Ectodermal cell (in vitro differentiated cells): ENCODE measurements around the gene SEMA3C.

ENCODE experiments used
- H3K27ac ChIP-seq: 2 replicates; pipeline ENCODE4 v1.7.0; 2013; ENCODE audit warnings: mild to moderate bottlenecking, low read depth, low read length; ENCODE audit not compliant: insufficient read depth, poor library complexity, severe bottlenecking
- H3K27me3 ChIP-seq: 2 replicates; pipeline ENCODE4 v1.7.0; 2013; ENCODE audit warnings: mild to moderate bottlenecking, low read length; ENCODE audit not compliant: insufficient read depth, control insufficient read depth, poor library complexity, severe bottlenecking
- H3K36me3 ChIP-seq: one replicate; pipeline ENCODE4 v1.7.0; 2013; ENCODE audit warnings: low read length; ENCODE audit not compliant: control insufficient read depth, insufficient read depth
- H3K4me1 ChIP-seq: one replicate; pipeline ENCODE4 v1.7.0; 2013; ENCODE audit warnings: low read length; ENCODE audit not compliant: control insufficient read depth, insufficient read depth
- H3K4me3 ChIP-seq: 2 replicates; pipeline ENCODE4 v1.7.0; 2013; ENCODE audit warnings: low read depth, low read length, control low read depth; ENCODE audit not compliant: insufficient read depth
- H3K9me3 ChIP-seq: 2 replicates; pipeline ENCODE4 v1.7.0; 2013; ENCODE audit warnings: mild to moderate bottlenecking, low read length, moderate library complexity; ENCODE audit not compliant: control insufficient read depth
- WGBS, 2 experiments: methylation state at CpG; one replicate each; pipeline ENCODE4 v1.1.7; 2013; ENCODE audit warnings: missing lambda C conversion rate in 2 of 2; 5-methylcytosine and 5-hydroxymethylcytosine counted together

SEMA3C gene

DNA sequence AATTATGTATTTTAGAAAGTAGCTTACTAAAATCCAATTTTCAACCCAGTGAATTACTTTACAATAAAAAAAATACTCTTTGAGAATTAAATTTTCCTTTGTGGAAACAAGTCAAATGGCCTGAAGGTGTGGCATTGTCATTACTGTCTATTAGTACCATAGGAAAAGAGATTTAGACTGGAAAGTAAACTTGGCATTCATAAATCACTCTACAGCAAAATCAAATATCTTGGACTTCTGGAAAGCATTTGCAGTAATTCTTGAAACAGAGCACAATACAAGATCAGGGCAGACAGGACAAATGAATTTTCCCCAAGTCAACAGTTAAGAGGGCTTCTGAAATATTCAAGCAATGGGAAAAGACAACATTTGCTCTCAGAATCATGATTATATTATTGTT lies 28.0 kb upstream of the SEMA3C start:
- H3K27ac ChIP-seq = no peak overlapping the region
- no peaks in the 10 kb centered on the region for H3K9me3 ChIP-seq
- H3K36me3 ChIP-seq = no peaks in the 10 kb centered on the region
- H3K27me3 ChIP-seq = no peaks in the 10 kb centered on the region
- no peaks in the 10 kb centered on the region for H3K4me1 ChIP-seq
- H3K4me3 ChIP-seq = no peak overlapping the region

DNA sequence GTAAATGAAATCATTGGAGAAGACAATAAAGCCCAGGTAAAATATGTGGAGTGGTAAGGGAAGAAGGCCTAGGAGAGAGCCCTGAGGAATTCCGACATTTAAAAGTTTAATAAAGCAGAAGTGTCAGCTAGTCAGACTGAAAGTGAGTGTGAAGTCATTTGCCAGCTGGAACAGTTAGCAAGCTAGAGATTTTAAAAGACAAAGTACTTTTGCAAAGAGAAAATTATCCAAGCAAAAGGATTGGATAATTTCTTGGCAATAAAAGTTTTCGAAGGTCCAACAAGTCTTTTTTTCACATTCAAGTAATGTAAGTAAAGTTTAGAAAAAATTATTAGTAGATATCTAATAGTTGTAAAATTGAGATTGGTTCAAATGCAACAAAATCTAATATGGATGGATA lies 27.1 kb upstream of the SEMA3C start:
- H3K27ac ChIP-seq = no peak overlapping the region
- H3K9me3 ChIP-seq = no peaks in the 10 kb centered on the region
- no peaks in the 10 kb centered on the region for H3K36me3 ChIP-seq
- no peaks in the 10 kb centered on the region for H3K27me3 ChIP-seq
- WGBS, 2 experiments = 86 to 97% methylated on average over 2 of the region's 2 CpGs
- no peaks in the 10 kb centered on the region for H3K4me1 ChIP-seq
- no peak overlapping the region for H3K4me3 ChIP-seq

- H3K27ac ChIP-seq = no peak overlapping the region
Measured at GRCh38 chr7:80943342-80943741, 24.5 kb upstream of the SEMA3C start.

GRCh38 chr7:80942261-80943041 lies 23.6 kb upstream of the SEMA3C start:
- Histone ChIP-seq H3K27me3 (no peaks in the 10 kb centered on the region), H3K4me3 (no peak overlapping the region), H3K4me1 (no peaks in the 10 kb centered on the region), H3K36me3 (no peaks in the 10 kb centered on the region), H3K27ac (no peak overlapping the region), H3K9me3 (no peaks in the 10 kb centered on the region)
- 64 to 72% methylated on average over 2 of the region's 2 CpGs for WGBS, 2 experiments

More at GRCh38 chr7:80943342-80943741, 24.5 kb upstream of the SEMA3C start:
- no peaks in the 10 kb centered on the region for H3K4me1 ChIP-seq
- H3K27me3 ChIP-seq = no peaks in the 10 kb centered on the region
- no peaks in the 10 kb centered on the region for H3K36me3 ChIP-seq
- no peak overlapping the region for H3K4me3 ChIP-seq
- WGBS, 2 experiments = 100% methylated on average over 1 of the region's 1 CpG
- H3K9me3 ChIP-seq = no peaks in the 10 kb centered on the region

GRCh38 chr7:80941208-80941758 lies 22.4 kb upstream of the SEMA3C start:
- Histone ChIP-seq H3K27ac (no peak overlapping the region), H3K36me3 (no peaks in the 10 kb centered on the region), H3K4me1 (no peaks in the 10 kb centered on the region), H3K9me3 (no peaks in the 10 kb centered on the region), H3K27me3 (no peaks in the 10 kb centered on the region), H3K4me3 (no peak overlapping the region)
- WGBS, 2 experiments = 91 to 92% methylated on average over 4 of the region's 4 CpGs

- Histone ChIP-seq H3K36me3 (no peaks in the 10 kb centered on the region), H3K4me3 (no peak overlapping the region), H3K4me1 (no peaks in the 10 kb centered on the region), H3K27ac (no peak overlapping the region), H3K9me3 (no peaks in the 10 kb centered on the region), H3K27me3 (no peaks in the 10 kb centered on the region)
- WGBS, 2 experiments = 95 to 97% methylated on average over 2 to 3 of the region's 3 CpGs
Measured at GRCh38 chr7:80940539-80941207, 21.8 kb upstream of the SEMA3C start.

DNA sequence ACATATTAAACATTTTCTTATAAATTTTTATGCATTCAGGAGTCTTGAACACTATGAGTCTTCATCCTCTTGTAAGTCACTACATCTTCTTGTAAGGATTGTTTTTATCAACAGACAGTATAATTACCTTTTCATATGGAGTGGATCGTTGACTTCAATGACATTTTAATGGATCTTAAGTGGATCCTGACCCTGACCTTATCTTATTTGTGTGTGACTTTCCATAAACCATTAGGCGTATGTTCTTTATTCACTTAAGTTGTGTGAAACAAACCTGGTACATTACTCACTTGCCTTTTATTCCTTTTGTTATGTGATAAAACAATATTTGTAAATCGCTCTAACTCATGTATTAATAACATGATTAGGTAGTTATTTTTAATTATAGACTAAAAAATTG lies 18.5 kb upstream of the SEMA3C start:
- H3K9me3 ChIP-seq = no peaks in the 10 kb centered on the region
- H3K4me3 ChIP-seq = no peak overlapping the region
- WGBS, 2 experiments = 80 to 94% methylated on average over 1 to 2 of the region's 3 CpGs
- no peak overlapping the region for H3K27ac ChIP-seq
- no peaks in the 10 kb centered on the region for H3K27me3 ChIP-seq
- no peaks in the 10 kb centered on the region for H3K36me3 ChIP-seq
- H3K4me1 ChIP-seq = no peaks in the 10 kb centered on the region

DNA sequence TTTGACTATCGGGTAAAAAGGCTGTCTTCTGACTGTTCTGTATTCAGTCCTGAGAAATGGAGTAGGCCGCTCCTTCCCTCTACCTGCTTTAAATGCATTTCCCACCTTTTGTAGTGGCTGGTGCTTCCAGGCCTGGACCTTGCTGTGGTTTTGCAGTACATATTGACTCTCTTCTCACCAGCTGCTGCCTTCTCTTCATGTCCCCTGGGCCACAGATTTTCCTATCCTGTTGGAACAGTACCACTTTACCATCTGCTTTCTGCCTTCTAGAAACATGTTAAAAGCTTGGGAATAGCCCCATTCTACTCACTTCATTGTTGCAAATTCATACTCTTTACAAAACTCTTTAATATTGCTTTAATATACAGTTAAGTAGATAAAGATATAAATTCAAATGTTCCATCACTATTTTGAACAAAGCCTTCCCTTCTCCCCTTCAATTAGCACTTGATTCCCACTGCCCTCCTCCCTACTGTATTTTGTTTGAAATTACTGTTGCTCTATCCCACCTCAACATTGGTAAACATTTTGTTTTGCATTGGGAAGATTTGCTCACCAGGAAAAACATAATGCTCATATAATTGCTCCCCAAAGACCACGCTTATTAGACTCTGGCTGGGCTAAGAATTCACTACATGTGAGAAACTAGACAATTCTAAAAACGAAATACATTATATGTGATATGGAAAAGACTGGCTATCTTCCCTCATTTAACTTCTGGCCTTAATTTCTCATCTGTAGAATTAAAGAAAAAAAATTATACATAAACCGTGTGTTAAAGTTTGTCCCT lies 17.3 kb upstream of the SEMA3C start:
- WGBS, 2 experiments = 94 to 95% methylated on average over 4 to 5 of the region's 5 CpGs
- H3K36me3 ChIP-seq = no peaks in the 10 kb centered on the region
- no peak overlapping the region for H3K27ac ChIP-seq
- no peaks in the 10 kb centered on the region for H3K4me1 ChIP-seq
- H3K27me3 ChIP-seq = no peaks in the 10 kb centered on the region
- no peak overlapping the region for H3K4me3 ChIP-seq
- H3K9me3 ChIP-seq = no peaks in the 10 kb centered on the region

- 92 to 97% methylated on average over 1 of the region's 1 CpG for WGBS, 2 experiments
- H3K4me1 ChIP-seq = no peaks in the 10 kb centered on the region
Measured at GRCh38 chr7:80934321-80934720, 15.5 kb upstream of the SEMA3C start.

DNA sequence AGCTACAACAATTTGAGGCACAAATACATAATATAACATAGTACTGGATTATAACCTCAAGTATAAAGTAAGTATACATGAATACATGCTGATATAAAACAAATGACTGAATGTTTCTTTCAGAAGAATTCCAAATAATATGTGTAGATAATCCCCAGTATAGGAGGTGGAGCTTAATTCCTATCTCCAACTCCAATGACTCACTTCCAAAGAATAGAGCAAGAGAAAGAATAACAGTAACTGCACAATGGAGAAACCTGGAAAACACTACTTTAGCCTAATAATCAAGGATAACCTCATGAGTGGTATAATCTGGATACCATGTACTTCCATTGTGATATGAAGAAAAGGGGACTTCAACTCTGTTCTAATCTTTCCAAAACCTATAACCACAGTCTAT lies 13.7 kb upstream of the SEMA3C start:
- H3K4me1 ChIP-seq = no peaks in the 10 kb centered on the region

More at GRCh38 chr7:80934321-80934720, 15.5 kb upstream of the SEMA3C start:
- no peaks in the 10 kb centered on the region for H3K36me3 ChIP-seq
- no peak overlapping the region for H3K27ac ChIP-seq
- no peaks in the 10 kb centered on the region for H3K9me3 ChIP-seq
- no peaks in the 10 kb centered on the region for H3K27me3 ChIP-seq
- no peak overlapping the region for H3K4me3 ChIP-seq

More for the DNA sequence above, 13.7 kb upstream of the SEMA3C start:
- Histone ChIP-seq H3K9me3 (no peaks in the 10 kb centered on the region), H3K27ac (no peak overlapping the region), H3K4me3 (no peak overlapping the region), H3K27me3 (no peaks in the 10 kb centered on the region), H3K36me3 (no peaks in the 10 kb centered on the region)
